Right atrium auricular region (tissue), 2 donors: ENCODE data around the gene DISC1. TPM values are rescaled to one million over a fixed set of nuclear protein-coding genes. Genes with fewer than 3 reads are reported as not detected.

ENCODE experiments used
- DNase-seq: peaks from one replicate; pipeline ENCODE4 v3.0.0-alpha.2; 2019; ENCODE audit warnings: low spot score
- H3K27ac ChIP-seq, 2 donors: fragments of 200-600 bp; sonication (generic); 1 replicate in 1 of 2; 2 replicates in 1 of 2; pipeline ENCODE4 v1.5.1; 2016 to 2019
- H3K27me3 ChIP-seq, 2 donors: fragments of 200-600 bp; sonication (generic); one replicate each; pipeline versions ENCODE4 v1.5.1 to v1.6.0; 2017 to 2019
- H3K36me3 ChIP-seq: fragments of 200-600 bp; sonication (generic); one replicate; pipeline ENCODE4 v1.5.1; 2016
- H3K4me1 ChIP-seq, 2 donors: fragments of 200-600 bp; sonication (generic); one replicate each; pipeline versions ENCODE4 v1.5.1 to v1.6.0; 2017 to 2019
- H3K4me3 ChIP-seq, 2 donors: fragments of 200-600 bp; sonication (generic); 1 replicate in 1 of 2; 2 replicates in 1 of 2; pipeline ENCODE4 v1.5.1; 2017 to 2019; ENCODE audit warnings: mild to moderate bottlenecking in 1 of 2, moderate library complexity in 1 of 2
- H3K9me3 ChIP-seq, 2 donors: fragments of 200-600 bp; sonication (generic); one replicate each; pipeline ENCODE4 v1.5.1; 2019
- total RNA-seq, 2 donors: library from RNA; depleted of rRNA; stranded (reverse); fragments of >200 nt; gene quantifications; one replicate each; pipeline ENCODE4 v1.1.0, GENCODE V29; 2016
- TF ChIP-seq, protein P1 (sequence below), 2 donors: fragments of 200-600 bp; sonication (generic); IDR thresholded peaks; one replicate each; pipeline ENCODE4 v1.5.1; 2019; ENCODE audit warnings: antibody characterized with exemption in 2 of 2

Gene DISC1
- total RNA-seq, 2 donors from 2014 or later, result 1.8 to 5.3 TPM

DNA sequence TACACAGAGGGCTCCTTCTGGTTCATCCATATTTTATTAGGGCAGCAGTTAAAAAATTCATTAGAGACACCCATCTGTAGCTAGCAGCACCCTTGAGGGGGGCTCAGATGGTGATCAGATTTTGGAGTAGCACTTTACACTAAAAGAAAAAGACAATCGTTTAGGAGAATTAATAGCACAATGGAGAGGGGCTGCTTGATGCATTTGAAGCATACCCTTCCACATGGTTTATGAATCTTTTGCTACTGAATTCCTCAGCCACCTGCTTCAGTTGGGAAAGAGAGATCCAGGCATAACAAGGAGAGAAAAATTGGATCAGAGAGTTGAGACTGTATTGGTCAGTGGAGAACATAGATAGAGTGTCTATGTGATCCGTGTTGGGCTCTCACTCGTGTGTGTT lies 54.4 kb downstream of the DISC1 start:
- Histone ChIP-seq H3K4me1 (no peaks in the 10 kb centered on the region), H3K9me3 (no peaks in the 10 kb centered on the region), H3K36me3 (no peaks in the 10 kb centered on the region), H3K27me3 (no peaks in the 10 kb centered on the region), H3K27ac (no peak overlapping the region), H3K4me3 (no peak overlapping the region)
- DNase-seq, result no peak
- TF ChIP-seq, protein P1, sequence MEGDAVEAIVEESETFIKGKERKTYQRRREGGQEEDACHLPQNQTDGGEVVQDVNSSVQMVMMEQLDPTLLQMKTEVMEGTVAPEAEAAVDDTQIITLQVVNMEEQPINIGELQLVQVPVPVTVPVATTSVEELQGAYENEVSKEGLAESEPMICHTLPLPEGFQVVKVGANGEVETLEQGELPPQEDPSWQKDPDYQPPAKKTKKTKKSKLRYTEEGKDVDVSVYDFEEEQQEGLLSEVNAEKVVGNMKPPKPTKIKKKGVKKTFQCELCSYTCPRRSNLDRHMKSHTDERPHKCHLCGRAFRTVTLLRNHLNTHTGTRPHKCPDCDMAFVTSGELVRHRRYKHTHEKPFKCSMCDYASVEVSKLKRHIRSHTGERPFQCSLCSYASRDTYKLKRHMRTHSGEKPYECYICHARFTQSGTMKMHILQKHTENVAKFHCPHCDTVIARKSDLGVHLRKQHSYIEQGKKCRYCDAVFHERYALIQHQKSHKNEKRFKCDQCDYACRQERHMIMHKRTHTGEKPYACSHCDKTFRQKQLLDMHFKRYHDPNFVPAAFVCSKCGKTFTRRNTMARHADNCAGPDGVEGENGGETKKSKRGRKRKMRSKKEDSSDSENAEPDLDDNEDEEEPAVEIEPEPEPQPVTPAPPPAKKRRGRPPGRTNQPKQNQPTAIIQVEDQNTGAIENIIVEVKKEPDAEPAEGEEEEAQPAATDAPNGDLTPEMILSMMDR (IDR thresholded peaks at IDR 0.05), result no peak

DNA sequence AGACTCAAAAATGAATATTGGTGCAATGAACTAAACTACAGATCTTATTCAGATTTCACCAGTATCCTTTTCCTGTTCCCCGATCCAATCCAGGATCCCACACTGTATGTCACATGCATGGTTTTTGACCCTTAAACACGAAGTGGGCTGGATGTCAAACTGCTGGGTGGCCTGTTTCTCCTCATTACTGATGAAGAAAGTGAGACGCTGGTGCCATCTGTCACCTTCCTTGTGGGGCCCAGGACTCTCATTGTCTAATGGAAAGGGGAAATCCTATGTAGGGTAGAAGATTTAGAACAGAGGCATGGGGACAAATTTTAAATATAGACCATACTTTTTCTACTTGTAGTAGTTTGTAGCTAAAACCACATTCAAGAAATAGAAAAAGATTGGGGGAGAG lies 56.2 kb downstream of the DISC1 start:
- no peak for DNase-seq
- TF ChIP-seq, protein P1 (IDR thresholded peaks at IDR 0.05), result no peak
- Histone ChIP-seq H3K27me3 (no peaks in the 10 kb centered on the region), H3K4me1 (no peaks in the 10 kb centered on the region), H3K9me3 (no peaks in the 10 kb centered on the region), H3K36me3 (no peaks in the 10 kb centered on the region), H3K27ac (no peak overlapping the region), H3K4me3 (no peak overlapping the region)

DNA sequence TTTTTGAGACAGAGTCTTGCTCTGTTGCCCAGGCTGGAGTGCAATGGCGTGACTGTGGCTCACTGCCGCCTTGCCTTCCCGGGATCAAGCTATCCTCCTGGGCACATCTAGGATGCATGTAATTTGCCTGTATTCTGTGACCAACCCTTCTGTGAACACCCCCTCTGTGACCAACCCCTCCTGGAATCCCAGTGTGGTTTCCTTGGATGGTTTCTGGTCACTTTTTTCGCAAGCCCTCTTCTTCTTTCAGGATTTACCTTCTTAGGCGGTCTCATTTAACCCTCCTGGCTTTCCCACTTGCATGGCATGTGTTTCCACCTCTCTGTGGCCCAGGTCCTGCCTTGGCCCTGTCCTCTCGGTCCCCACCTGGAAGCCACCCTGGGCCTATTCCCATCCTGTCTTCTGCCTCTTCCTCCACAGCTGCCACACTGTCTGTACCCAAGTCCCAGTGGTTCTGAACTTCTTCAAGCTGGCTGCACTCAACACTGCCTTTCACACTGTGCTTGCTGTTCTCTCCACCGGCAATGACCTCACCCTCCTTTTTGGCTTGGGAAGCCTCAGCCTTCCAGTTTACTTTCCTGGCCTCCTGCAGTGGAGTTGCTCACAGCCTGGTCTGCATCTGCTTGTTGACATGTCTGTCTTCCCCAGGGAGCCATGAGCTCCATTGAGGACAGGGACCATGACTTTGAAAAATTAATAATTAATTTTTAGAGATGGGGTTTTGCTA lies 57.0 kb downstream of the DISC1 start:
- Histone ChIP-seq H3K27ac (no peak overlapping the region), H3K27me3 (no peaks in the 10 kb centered on the region), H3K4me1 (no peaks in the 10 kb centered on the region), H3K9me3 (no peaks in the 10 kb centered on the region), H3K36me3 (no peaks in the 10 kb centered on the region), H3K4me3 (no peak overlapping the region)
- no peak for DNase-seq
- TF ChIP-seq, protein P1 (IDR thresholded peaks at IDR 0.05), result no peak

DNA sequence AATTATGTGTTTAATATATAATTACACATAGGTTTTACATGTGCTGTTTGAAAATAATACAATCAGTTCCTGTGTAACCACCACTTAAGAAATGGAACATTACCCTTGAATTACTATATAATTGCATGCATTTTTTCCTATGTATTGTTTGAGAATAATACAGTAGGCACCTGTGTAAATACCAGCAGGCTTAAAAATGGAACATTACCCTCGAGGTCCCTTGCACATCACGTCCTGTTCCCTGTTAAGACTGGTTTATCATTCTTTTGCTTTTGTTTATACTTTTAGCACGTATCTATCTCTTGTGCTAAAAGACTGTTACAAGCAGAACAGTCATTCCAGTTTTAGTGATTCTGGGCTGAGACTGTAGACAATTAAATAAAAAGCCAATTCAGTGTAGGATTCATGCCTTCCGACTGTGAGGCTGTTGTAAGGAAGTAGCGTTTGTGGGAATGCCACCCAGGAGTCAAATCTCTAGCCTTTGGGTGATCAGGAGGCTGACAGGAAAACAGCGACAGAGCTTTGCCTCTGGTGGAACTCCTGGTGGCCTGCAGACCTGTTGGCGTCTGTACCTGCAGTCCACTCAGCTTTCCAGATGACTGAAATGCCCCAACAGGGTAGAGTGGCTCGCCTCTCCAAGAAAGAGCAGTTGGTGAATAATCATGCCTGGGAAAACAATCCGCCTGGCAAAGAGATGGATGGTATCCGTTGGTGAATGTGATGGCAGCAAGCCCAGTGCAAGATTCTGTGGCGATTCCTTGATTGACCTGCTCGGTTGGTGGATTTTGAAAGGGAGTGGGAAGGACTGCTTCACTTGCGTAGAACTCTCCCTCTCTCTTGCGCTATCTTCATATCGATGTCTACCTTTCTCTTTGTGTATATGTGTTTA lies 58.0 kb downstream of the DISC1 start:
- H3K36me3 ChIP-seq, result no peaks in the 10 kb centered on the region
- no peaks in the 10 kb centered on the region for H3K4me1 ChIP-seq
- no peak for DNase-seq
- H3K9me3 ChIP-seq, result no peaks in the 10 kb centered on the region
- H3K27ac ChIP-seq, result no peak overlapping the region
- TF ChIP-seq, protein P1 (IDR thresholded peaks at IDR 0.05), result no peak
- no peak overlapping the region for H3K4me3 ChIP-seq
- no peaks in the 10 kb centered on the region for H3K27me3 ChIP-seq

DNA sequence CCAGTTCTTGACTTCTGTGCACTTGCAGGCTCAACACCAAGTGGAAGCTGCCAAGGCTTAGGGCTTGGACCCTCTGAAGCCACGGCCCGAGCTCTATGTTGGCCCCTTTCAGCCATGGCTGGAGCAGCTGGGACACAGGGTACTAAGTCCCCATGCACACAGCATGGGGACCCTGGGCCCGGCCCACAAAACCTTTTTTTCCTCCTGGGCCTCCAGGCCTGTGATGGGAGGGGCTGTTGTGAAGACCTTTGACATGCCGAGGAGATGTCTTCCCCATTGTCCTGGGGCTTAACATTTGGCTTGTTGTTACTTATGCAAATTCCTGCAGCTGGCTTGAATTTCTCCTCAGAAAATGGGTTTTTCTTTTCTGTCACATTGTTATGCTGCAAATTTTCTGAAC lies 59.8 kb downstream of the DISC1 start:
- no peaks in the 10 kb centered on the region for H3K36me3 ChIP-seq
- H3K27me3 ChIP-seq, result no peaks in the 10 kb centered on the region
- H3K27ac ChIP-seq, result no peak overlapping the region
- no peak for DNase-seq
- TF ChIP-seq, protein P1 (IDR thresholded peaks at IDR 0.05), result no peak
- no peaks in the 10 kb centered on the region for H3K4me1 ChIP-seq
- no peaks in the 10 kb centered on the region for H3K9me3 ChIP-seq
- H3K4me3 ChIP-seq, result no peak overlapping the region
